Raji (cell line): Measurements from ENCODE around the gene HSD17B13.

Experiments used
- POLR2A ChIP-seq: IDR thresholded peaks from 2 replicates; pipeline ENCODE4 v1.6.1; 2011; ENCODE audit warnings: low read depth, low read length, control low read depth; ENCODE audit not compliant: insufficient read depth

The HSD17B13 gene

GRCh38 chr4:87275311-87275710 lies 47.4 kb downstream of the HSD17B13 start:
- TF ChIP-seq POLR2A = no peak

DNA sequence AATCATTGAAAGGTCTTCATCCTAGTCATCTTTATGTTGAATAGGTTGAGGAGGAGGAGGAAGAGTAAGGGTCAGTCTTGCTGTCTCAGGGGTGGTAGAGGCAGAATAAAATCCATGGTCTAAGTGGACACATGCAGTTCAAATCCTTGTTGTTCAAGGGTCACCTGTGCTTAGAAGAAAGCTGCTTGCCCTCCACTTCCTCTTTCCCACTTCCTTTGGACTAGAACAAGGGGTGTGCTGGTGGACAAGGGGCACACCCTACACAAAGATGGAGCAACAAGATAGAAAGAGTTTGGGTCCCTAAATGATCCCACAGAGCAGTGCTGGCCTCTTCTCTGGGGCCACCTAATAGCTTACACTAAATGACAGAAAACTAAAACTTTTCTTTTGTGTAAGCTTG lies 47.9 kb downstream of the HSD17B13 start:
- TF ChIP-seq POLR2A = no peak

GRCh38 chr4:87274327-87274726 lies 48.4 kb downstream of the HSD17B13 start:
- no peak for TF ChIP-seq POLR2A

DNA sequence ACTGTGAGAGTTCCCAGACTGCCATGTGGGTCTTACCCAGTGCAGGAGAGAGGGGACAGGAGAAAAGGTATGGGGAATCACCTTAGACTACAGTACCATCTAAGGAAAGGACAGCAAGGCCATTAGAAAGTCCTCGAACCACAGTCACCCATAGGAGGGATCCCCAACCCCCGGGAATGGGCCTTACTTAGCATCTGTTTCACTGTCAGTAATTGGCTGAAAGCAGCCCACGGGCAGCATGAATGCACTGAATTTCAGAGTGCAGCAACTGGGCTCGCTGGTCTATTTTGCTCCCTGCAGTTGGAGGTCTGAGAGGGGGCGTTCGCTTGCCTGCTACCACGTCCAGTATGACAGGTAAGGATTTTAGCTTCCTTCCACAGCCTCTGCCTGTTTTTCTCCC lies 51.9 kb downstream of the HSD17B13 start:
- no peak for TF ChIP-seq POLR2A

GRCh38 chr4:87270144-87270543 lies 52.5 kb downstream of the HSD17B13 start:
- no peak for TF ChIP-seq POLR2A

DNA sequence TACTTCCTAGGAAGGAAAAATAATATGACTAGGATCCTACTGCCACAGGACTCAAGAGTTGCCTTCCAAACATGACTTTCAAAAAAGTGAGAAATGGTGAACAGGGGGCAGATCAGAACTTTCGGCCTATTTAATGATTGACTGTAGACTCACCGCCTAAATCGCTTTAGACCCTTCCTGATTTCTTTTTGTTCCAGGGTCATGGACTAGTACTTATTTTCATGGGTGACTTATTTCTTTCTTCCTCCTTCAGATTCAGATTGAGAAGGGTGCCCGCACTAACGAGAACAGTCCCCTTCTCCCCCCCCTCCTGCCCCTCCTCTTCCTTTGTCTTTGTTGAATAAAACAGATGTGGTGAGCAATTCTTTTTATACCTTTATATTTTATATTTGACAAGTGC lies 54.3 kb downstream of the HSD17B13 start:
- no peak for TF ChIP-seq POLR2A

- no peak for TF ChIP-seq POLR2A
Measured at GRCh38 chr4:87266986-87267385, 55.7 kb downstream of the HSD17B13 start.

DNA sequence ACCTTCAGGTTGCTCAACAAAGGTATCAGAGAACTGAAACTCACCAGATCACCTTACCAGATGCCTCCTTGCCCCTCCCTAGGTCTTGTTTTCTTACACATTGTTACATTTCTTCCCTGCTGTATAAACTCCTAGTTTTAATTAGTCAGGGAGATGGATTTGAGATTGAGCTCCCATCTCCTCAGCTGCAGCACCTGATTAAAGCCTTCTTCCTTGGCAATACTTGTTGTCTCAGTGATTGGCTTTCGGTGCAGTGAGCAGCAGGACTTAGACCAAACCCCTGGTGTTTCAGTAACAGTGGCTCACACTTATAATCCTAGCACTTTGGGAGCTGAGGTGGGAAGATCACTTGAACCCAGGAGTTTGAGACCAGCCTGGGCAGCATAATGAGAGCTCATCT lies 59.8 kb downstream of the HSD17B13 start:
- no peak for TF ChIP-seq POLR2A

GRCh38 chr4:87260477-87260876 lies 62.2 kb downstream of the HSD17B13 start:
- TF ChIP-seq POLR2A = no peak

GRCh38 chr4:87258677-87259076 lies 64.0 kb downstream of the HSD17B13 start:
- no peak for TF ChIP-seq POLR2A

GRCh38 chr4:87257523-87257922 lies 65.2 kb downstream of the HSD17B13 start:
- no peak for TF ChIP-seq POLR2A

DNA sequence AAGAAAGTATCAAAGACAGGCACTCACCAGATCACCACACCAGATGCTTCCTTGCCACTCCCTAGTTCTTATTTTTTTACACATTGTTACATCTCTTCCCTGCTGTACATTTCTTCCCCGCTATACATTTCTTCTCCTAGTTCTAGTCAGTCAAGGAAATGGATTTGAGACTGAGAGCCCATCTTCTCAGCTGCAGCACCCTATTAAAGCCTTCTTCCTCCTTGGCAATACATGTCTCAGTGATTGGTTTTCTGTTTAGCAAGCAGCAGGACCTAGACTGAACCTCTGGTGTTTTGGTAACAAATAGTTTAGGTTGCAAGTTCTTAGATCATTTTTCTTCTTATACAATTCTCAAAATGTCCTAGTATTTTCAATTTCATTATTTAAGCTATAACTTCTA lies 66.9 kb downstream of the HSD17B13 start:
- TF ChIP-seq POLR2A = no peak
